Spleen (tissue), 7 donors: Measurements from ENCODE around the gene SETD4.

ENCODE experiments used
- CTCF ChIP-seq, 11 experiments: fragments of 200-600 bp in 7 of 11; fragments of 450-650 bp in 4 of 11; sonication (generic) in 4 of 11; IDR thresholded peaks in 8 of 11; conservative IDR thresholded peaks in 3 of 11; 1 replicate in 7 of 11; 2 replicates in 4 of 11; pipeline versions ENCODE4 v1.4.0 to v1.8.0; 2016 to 2021; ENCODE audit warnings: antibody characterized with exemption in 11 of 11, inconsistent platforms in 4 of 11, mild to moderate bottlenecking in 1 of 11
- POLR2A ChIP-seq, 3 donors: fragments of 450-650 bp; IDR thresholded peaks; one replicate each; pipeline ENCODE4 v1.5.1; 2017; ENCODE audit warnings: antibody characterized with exemption in 3 of 3, mild to moderate bottlenecking in 1 of 3
- donor health status: DM: no; HTN: no; CAD: no; lungs with moderate emphysema.
- donor health status: DM: no; HTN: no; CAD: no.
- donor health status: DM: no; HTN: no; CAD: no.

DNA sequence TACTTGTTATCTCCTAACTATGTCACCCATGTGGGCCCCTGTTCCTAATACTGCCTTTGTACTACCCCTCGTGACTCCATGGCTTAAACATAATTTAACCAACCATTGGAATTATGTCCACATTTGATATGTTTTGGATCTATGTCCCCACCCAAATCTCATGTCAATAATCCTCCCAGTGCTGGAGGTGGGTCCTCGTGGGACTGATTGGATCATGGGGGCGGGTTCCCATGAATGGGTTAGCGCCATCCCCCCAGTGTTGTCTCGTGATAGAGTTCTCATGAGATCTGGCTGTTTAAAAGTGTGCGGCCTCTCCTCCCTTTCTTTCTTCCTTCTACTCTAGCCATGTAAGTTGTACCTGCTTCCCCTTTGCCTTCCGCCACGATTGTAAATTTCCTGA, 19.3 kb upstream of the SETD4 start:
- no peak for TF ChIP-seq CTCF (IDR thresholded peaks at IDR 0.05 in 8 of 11, conservative IDR thresholded peaks at IDR 0.05 in 3 of 11)
- no peak for TF ChIP-seq POLR2A (IDR thresholded peaks at IDR 0.05)
